CD4-positive, CD25-positive, alpha-beta regulatory T cell (primary cell): Measurements from ENCODE around the gene DNAJC25. TPM values are rescaled to one million over a fixed set of nuclear protein-coding genes. Genes with fewer than 3 reads are reported as not detected.
"Not testable (repeated sequence)": the region's sequence is repeated elsewhere in the genome, so short reads cannot be mapped to it uniquely, and the experiment has no call there.

ENCODE experiments used
- ATAC-seq, 2 donors: fragments of 150-1000 bp; cut with Tn5 transposase; one replicate each; pipeline ENCODE4 v1.10.0; 2021; ENCODE audit warnings: low read depth in 2 of 2, moderate number of reproducible peaks in 2 of 2, moderate library complexity in 1 of 2
- DNase-seq, 3 donors: peaks; one replicate each; pipeline versions ENCODE4 v3.0.0 to v3.0.0-alpha.2; 2012 to 2022; ENCODE audit warnings: mixed read lengths in 1 of 3
- H3K27ac ChIP-seq: one replicate; pipeline ENCODE4 v1.7.0; 2013; ENCODE audit warnings: mild to moderate bottlenecking, low read length; ENCODE audit not compliant: insufficient read depth, poor library complexity, severe bottlenecking
- H3K27me3 ChIP-seq: one replicate; pipeline ENCODE4 v1.7.0; 2013; ENCODE audit warnings: low read length; ENCODE audit not compliant: control insufficient read depth, insufficient read depth
- H3K36me3 ChIP-seq: one replicate; pipeline ENCODE4 v1.7.0; 2013; ENCODE audit warnings: mild to moderate bottlenecking, low read length, moderate library complexity; ENCODE audit not compliant: control insufficient read depth, insufficient read depth
- H3K4me1 ChIP-seq: 2 replicates; pipeline ENCODE4 v1.7.0; 2013; ENCODE audit warnings: mild to moderate bottlenecking, low read length; ENCODE audit not compliant: insufficient read depth, control insufficient read depth, poor library complexity, severe bottlenecking
- H3K4me3 ChIP-seq: one replicate; pipeline ENCODE4 v1.7.0; 2013; ENCODE audit warnings: low read depth, mild to moderate bottlenecking, low read length, moderate library complexity
- H3K9me3 ChIP-seq, 2 experiments: 1 replicate in 1 of 2; 2 replicates in 1 of 2; pipeline ENCODE4 v1.7.0; 2013; ENCODE audit warnings: low read length in 2 of 2, mild to moderate bottlenecking in 1 of 2, moderate library complexity in 1 of 2; ENCODE audit not compliant: control insufficient read depth in 2 of 2
- H3K27ac Mint-ChIP-seq, 3 donors: one replicate each; pipeline ENCODE4 v1.8.0; 2020 to 2022; ENCODE audit warnings: mild to moderate bottlenecking in 3 of 3, mixed read lengths in 3 of 3, moderate library complexity in 2 of 3
- H3K27me3 Mint-ChIP-seq: one replicate; pipeline ENCODE4 v1.8.0; 2022; ENCODE audit warnings: mild to moderate bottlenecking, mixed read lengths
- H3K36me3 Mint-ChIP-seq: one replicate; pipeline ENCODE4 v1.8.0; 2020; ENCODE audit warnings: mixed read lengths
- H3K4me1 Mint-ChIP-seq, 4 donors: one replicate each; pipeline ENCODE4 v1.8.0; 2020 to 2022; ENCODE audit warnings: mixed read lengths in 4 of 4, mild to moderate bottlenecking in 1 of 4
- H3K4me3 Mint-ChIP-seq, 4 donors: one replicate each; pipeline ENCODE4 v1.8.0; 2020 to 2022; ENCODE audit warnings: mild to moderate bottlenecking in 4 of 4, mixed read lengths in 4 of 4, moderate library complexity in 3 of 4
- H3K9me3 Mint-ChIP-seq, 7 donors: one replicate each; pipeline ENCODE4 v1.8.0; 2020 to 2022; ENCODE audit warnings: mixed read lengths in 7 of 7, mild to moderate bottlenecking in 3 of 7, moderate library complexity in 2 of 7
- polyA plus RNA-seq, 4 donors: library from polyadenylated mRNA; unstranded; fragments of 300-500 nt; fragmentation: Illumina TruSeq; gene quantifications; one replicate each; pipeline ENCODE4 v1.2.3, GENCODE V29; 2021
- total RNA-seq: library from RNA; stranded (reverse); gene quantifications from one replicate; pipeline ENCODE4 v1.2.3, GENCODE V29; 2022

DNAJC25 gene
- total and polyA plus RNA-seq, 5 donors from 2014 or later: 1.3 to 3.0 (median 2.8) TPM

GRCh38 chr9:111661150-111661801 is 30.1 kb downstream of the DNAJC25 start, which contains the start of gene GNG10:
Gene GNG10, plus strand, starts transcription at chr9:111661605. Its CDS starts 30 bp downstream, at chr9:111661635.
- H3K4me1 Mint-ChIP-seq: peaks cover 20 to 41% (median 33%) of the 10 kb centered on the region in 4 donors
- H3K4me3 Mint-ChIP-seq: peak within 1 kb of the TSS; percentile 93 to 98 (median 96)
- Histone ChIP-seq H3K36me3 (peaks cover 2% of the 10 kb centered on the region), H3K4me1 (peaks cover 22% of the 10 kb centered on the region), H3K9me3 (no peaks in the 10 kb centered on the region), H3K27ac (peak within 1 kb of the TSS; percentile 72), H3K4me3 (peak within 1 kb of the TSS; percentile 77), H3K27me3 (no peaks in the 10 kb centered on the region)
- H3K9me3 Mint-ChIP-seq: no peaks in the 10 kb centered on the region
- peaks cover 6% of the 10 kb centered on the region for H3K36me3 Mint-ChIP-seq
- H3K27ac Mint-ChIP-seq: peak within 1 kb of the TSS; percentile 91 to 97 (median 96)
- no peaks in the 10 kb centered on the region for H3K27me3 Mint-ChIP-seq
- DNase-seq: peak; percentile 61 to 79 (median 72)
- peak; percentile 94 for ATAC-seq

DNA sequence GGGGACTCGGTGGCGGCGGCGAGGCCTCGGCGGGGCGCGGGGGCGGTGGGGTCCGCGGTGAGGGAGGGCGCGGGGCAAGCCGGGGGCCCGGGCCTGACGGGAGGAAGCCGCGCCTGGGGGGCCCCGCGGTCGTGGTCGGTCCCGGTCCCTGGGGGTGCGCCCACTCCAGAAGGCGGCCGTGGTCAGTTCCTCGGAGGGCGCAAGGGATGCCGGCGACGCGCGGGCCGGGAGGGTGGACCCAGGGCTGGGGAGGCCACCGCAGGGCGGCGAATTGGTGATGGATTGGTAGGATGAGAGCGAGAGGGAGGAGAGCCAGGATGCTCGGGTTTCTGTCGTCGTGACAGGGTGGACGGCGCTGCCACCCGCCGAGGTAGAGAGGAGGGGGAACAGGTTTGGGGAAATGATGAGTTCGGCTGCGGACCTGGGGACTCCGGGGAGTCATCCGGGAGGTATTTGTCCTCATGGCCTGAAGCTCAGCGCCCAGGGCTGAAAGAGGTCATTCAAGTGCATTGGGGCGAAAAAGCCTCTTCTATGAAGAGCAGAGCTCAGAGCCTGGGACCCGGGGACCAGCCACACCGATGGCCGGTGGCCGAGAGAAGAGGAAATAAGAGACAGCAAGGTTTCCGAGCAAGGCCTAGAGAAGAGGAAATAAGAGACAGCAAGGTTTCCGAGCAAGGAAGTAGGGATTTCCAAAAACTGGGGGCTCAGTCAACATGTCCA is 30.8 kb downstream of the DNAJC25 start:
- H3K4me3 ChIP-seq: peak overlapping the region; percentile 76
- no peaks in the 10 kb centered on the region for H3K9me3 ChIP-seq
- peaks cover 3% of the 10 kb centered on the region for H3K36me3 ChIP-seq
- H3K4me1 ChIP-seq: peaks cover 22% of the 10 kb centered on the region
- peak overlapping the region; percentile 72 for H3K27ac ChIP-seq
- no peaks in the 10 kb centered on the region for H3K9me3 Mint-ChIP-seq
- peak overlapping the region; percentile 93 to 98 (median 96) for H3K4me3 Mint-ChIP-seq
- H3K4me1 Mint-ChIP-seq: peaks cover 22 to 45% (median 33%) of the 10 kb centered on the region in 4 donors
- H3K27me3 Mint-ChIP-seq: no peaks in the 10 kb centered on the region
- H3K27me3 ChIP-seq: no peaks in the 10 kb centered on the region
- DNase-seq: peak; percentile 16 to 57 (median 21)
- peak overlapping the region; percentile 91 to 97 (median 96) for H3K27ac Mint-ChIP-seq
- H3K36me3 Mint-ChIP-seq: peaks cover 6% of the 10 kb centered on the region
- ATAC-seq: peak; percentile 11 to 26

DNA sequence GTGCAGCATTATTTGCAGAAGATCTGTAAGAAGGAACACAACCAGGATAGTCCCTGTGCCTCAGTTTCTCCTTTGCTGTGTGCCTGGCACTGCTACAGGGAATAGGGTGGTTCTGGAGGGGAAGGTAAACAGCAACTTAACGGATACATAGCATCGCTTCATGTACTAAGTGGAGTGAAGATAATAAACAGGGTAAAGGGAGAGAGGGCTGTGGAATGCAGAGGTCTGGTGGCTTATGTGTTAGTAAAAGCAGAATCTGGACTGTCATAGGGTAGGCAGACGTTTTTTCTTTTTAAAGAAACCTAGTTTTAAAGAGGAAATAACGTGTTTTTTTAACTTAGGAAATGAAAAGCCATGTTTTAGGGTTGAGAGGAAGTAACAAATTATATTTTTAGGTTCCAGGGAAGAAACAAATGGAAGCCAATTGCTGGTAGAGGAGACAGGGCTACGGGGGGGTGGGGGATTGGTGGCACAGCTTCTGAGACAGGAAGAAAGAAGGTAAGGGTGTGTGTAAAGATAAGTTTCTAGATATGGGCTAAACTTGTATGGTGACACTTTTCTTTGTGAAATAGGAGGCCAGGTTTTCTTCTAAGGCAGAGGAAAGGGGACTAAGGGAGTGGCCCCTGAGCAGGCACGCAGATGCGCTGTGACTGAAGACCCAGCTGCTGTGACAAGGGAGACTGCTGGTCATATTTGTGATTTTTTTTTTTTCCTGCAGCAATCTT is 31.6 kb downstream of the DNAJC25 start:
- peak overlapping the region; percentile 91 to 97 (median 96) for H3K27ac Mint-ChIP-seq
- Histone ChIP-seq H3K27me3 (no peaks in the 10 kb centered on the region), H3K4me1 (peaks cover 22% of the 10 kb centered on the region), H3K9me3 (no peaks in the 10 kb centered on the region), H3K36me3 (peaks cover 7% of the 10 kb centered on the region), H3K4me3 (peak overlapping the region; percentile 76), H3K27ac (peak overlapping the region; percentile 72)
- no peaks in the 10 kb centered on the region for H3K9me3 Mint-ChIP-seq
- peaks cover 24 to 50% (median 33%) of the 10 kb centered on the region in 4 donors for H3K4me1 Mint-ChIP-seq
- H3K36me3 Mint-ChIP-seq: peaks cover 6% of the 10 kb centered on the region
- no peaks in the 10 kb centered on the region for H3K27me3 Mint-ChIP-seq
- H3K4me3 Mint-ChIP-seq: peak overlapping the region; percentile 93 to 98 (median 96)
- peak in 2 of 3 donors; percentile 10 to 79 for DNase-seq
- ATAC-seq: peak; percentile 11 to 14

DNA sequence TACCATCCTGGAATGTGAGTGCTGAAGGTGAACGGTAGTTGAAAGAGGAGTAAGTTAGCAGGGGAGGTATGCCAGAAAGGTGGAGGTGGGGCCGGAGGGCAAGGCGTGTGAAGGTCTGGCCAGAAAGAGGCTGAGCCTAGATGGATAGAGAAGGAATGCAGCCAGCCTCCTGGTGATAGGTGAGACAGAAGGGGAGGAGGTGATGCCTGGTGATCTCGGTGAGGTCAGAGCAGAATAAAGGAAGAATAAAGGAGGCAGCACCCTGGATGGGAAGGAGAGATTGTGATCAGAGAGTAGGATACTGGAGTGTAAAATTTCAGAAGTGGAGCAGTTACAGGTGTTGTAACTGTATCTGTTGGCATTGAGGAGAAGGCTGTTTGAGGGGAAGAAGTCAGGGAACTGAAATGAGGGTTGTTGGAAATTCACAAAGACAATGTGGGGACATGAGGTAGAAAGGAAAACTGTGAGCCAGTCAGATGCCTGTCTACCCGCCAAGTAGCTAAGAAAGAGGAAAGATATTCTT is 32.2 kb downstream of the DNAJC25 start:
- H3K4me1 Mint-ChIP-seq: peaks cover 21 to 50% (median 32%) of the 10 kb centered on the region in 4 donors
- DNase-seq (no peak), ATAC-seq (no peak)
- H3K27ac Mint-ChIP-seq: peak overlapping the region; percentile 91 to 97 (median 96)
- H3K4me3 Mint-ChIP-seq: peak overlapping the region; percentile 34 to 98 (median 94)
- H3K9me3 ChIP-seq: no peaks in the 10 kb centered on the region
- no peaks in the 10 kb centered on the region for H3K9me3 Mint-ChIP-seq
- peak overlapping the region; percentile 72 for H3K27ac ChIP-seq
- H3K27me3 ChIP-seq: no peaks in the 10 kb centered on the region
- peaks cover 6% of the 10 kb centered on the region for H3K36me3 Mint-ChIP-seq
- H3K36me3 ChIP-seq: peaks cover 13% of the 10 kb centered on the region
- peak overlapping the region; percentile 76 for H3K4me3 ChIP-seq
- peaks cover 22% of the 10 kb centered on the region for H3K4me1 ChIP-seq
- no peaks in the 10 kb centered on the region for H3K27me3 Mint-ChIP-seq

GRCh38 chr9:111668026-111668573 is 37.0 kb downstream of the DNAJC25 start:
- no peaks in the 10 kb centered on the region for H3K9me3 Mint-ChIP-seq
- H3K4me1 Mint-ChIP-seq: peaks cover 16 to 32% (median 16%) of the 10 kb centered on the region in 4 donors
- no peak overlapping the region for H3K27ac Mint-ChIP-seq
- no peak for DNase-seq
- no peak for ATAC-seq
- no peaks in the 10 kb centered on the region for H3K27me3 Mint-ChIP-seq
- no peaks in the 10 kb centered on the region for H3K27me3 ChIP-seq
- H3K4me1 ChIP-seq: peaks cover 4% of the 10 kb centered on the region
- no peaks in the 10 kb centered on the region for H3K9me3 ChIP-seq
- no peak overlapping the region for H3K4me3 Mint-ChIP-seq
- peaks cover 14% of the 10 kb centered on the region for H3K36me3 Mint-ChIP-seq
- peaks cover 23% of the 10 kb centered on the region for H3K36me3 ChIP-seq
- no peak overlapping the region for H3K27ac ChIP-seq
- H3K4me3 ChIP-seq: no peak overlapping the region

GRCh38 chr9:111668601-111669000 is 37.5 kb downstream of the DNAJC25 start:
- H3K4me3 Mint-ChIP-seq, H3K27ac ChIP-seq, H3K27me3 Mint-ChIP-seq, H3K27me3 ChIP-seq, DNase-seq, ATAC-seq, H3K9me3 ChIP-seq, H3K4me3 ChIP-seq, H3K27ac Mint-ChIP-seq, H3K4me1 ChIP-seq, H3K9me3 Mint-ChIP-seq: not testable (repeated sequence)
- H3K4me1 Mint-ChIP-seq: peaks cover 11 to 27% (median 11%) of the 10 kb centered on the region in 4 donors
- H3K36me3 ChIP-seq: peaks cover 23% of the 10 kb centered on the region
- peaks cover 14% of the 10 kb centered on the region for H3K36me3 Mint-ChIP-seq

DNA sequence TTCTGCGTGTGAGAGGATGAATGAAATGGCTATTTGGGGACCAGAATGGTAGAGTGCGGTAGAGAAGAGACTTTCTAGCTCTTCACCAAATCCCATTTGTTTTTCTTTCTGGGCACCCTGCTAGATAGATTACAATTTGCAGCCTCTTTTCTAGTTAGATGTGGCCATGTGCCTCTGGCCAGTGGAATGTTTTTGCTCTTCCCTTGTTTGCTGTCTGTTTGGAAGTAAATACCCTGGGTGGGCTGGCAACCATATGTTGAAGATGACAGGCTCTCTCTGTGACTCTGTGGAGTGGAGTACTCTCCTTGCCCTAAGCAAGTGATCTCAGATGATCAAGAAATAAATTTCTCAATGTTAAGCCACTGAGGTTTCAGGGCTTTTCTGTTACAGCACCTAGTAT is 43.2 kb downstream of the DNAJC25 start:
- peaks cover 25% of the 10 kb centered on the region for H3K36me3 Mint-ChIP-seq
- no peaks in the 10 kb centered on the region for H3K27me3 Mint-ChIP-seq
- H3K4me1 Mint-ChIP-seq: peaks cover 0 to 5% (median 2%) of the 10 kb centered on the region in 4 donors
- DNase-seq (no peak), ATAC-seq (no peak)
- no peaks in the 10 kb centered on the region for H3K9me3 ChIP-seq
- no peak overlapping the region for H3K27ac ChIP-seq
- H3K4me3 ChIP-seq: no peak overlapping the region
- H3K4me1 ChIP-seq: no peaks in the 10 kb centered on the region
- H3K9me3 Mint-ChIP-seq: no peaks in the 10 kb centered on the region
- peak overlapping the region in 1 of 4 donors; percentile 38 for H3K4me3 Mint-ChIP-seq
- no peaks in the 10 kb centered on the region for H3K27me3 ChIP-seq
- peak overlapping the region in 2 of 3 donors; percentile 57 to 69 for H3K27ac Mint-ChIP-seq
- H3K36me3 ChIP-seq: peaks cover 12% of the 10 kb centered on the region
